HepG2 (cell line): ENCODE measurements around the gene DHX8. TPM values are rescaled to one million over a fixed set of nuclear protein-coding genes. Genes with fewer than 3 reads are reported as not detected.
A peak's percentile ranks its signal among the peaks of the same experiment; 100 is the strongest.

Experiments used
- AGO2 ChIP-seq: fragments of 200-400 bp; formaldehyde crosslinking; optimal IDR thresholded peaks from 2 replicates; pipeline ENCODE3; 2017; ENCODE audit warnings: mild to moderate bottlenecking, low read depth, low read length, moderate library complexity
- CBX2 ChIP-seq, 2 experiments: fragments of 200-600 bp in 1 of 2; sonication (generic); formaldehyde crosslinking in 1 of 2; IDR thresholded peaks; 2 replicates each; pipeline versions ENCODE4 v1.7.0 to v1.8.1; 2018 to 2022; ENCODE audit warnings: low read depth in 2 of 2, low read length in 1 of 2, mild to moderate bottlenecking in 1 of 2, missing genetic modification reagents in 1 of 2
- CHD2 ChIP-seq: IDR thresholded peaks from 2 replicates; pipeline ENCODE4 v1.6.1; 2011; ENCODE audit warnings: low read depth, low read length, improper control_type of control experiment
- DPF2 ChIP-seq: sonication (generic); formaldehyde crosslinking; IDR thresholded peaks from 2 replicates; pipeline ENCODE4 v1.4.0; 2020; ENCODE audit warnings: mild to moderate bottlenecking, low read depth, missing genetic modification reagents, borderline replicate concordance
- GATAD2A ChIP-seq: IDR thresholded peaks from 2 replicates; pipeline ENCODE4 v1.6.1; 2016
- KDM4B ChIP-seq: sonication (generic); formaldehyde crosslinking; IDR thresholded peaks from 2 replicates; pipeline ENCODE4 v1.4.0; 2020; ENCODE audit warnings: missing genetic modification reagents
- MED13 ChIP-seq: sonication (generic); formaldehyde crosslinking; IDR thresholded peaks from 2 replicates; pipeline ENCODE4 v1.5.0; 2020; ENCODE audit warnings: missing genetic modification reagents
- PLRG1 ChIP-seq: fragments of 450-650 bp; conservative IDR thresholded peaks from 2 replicates; pipeline ENCODE4 v1.6.1; 2016
- REST ChIP-seq, 2 experiments: IDR thresholded peaks; 2 replicates each; pipeline ENCODE4 v1.6.1; 2011 to 2012; ENCODE audit warnings: low read length in 2 of 2, borderline replicate concordance in 1 of 2, low read depth in 1 of 2, mild to moderate bottlenecking in 1 of 2, moderate library complexity in 1 of 2
- SKI ChIP-seq: fragments of 450-650 bp; IDR thresholded peaks from one replicate; pipeline ENCODE4 v1.6.1; 2018; ENCODE audit warnings: mild to moderate bottlenecking; ENCODE audit not compliant: partially characterized antibody
- TEAD3 ChIP-seq: optimal IDR thresholded peaks from 2 replicates; pipeline ENCODE3; 2016; ENCODE audit warnings: borderline replicate concordance
- TGIF2 ChIP-seq: IDR thresholded peaks from 2 replicates; pipeline ENCODE4 v1.6.1; 2016; ENCODE audit warnings: control low read depth, missing compliant biosample characterization
- TOPORS ChIP-seq: sonication (generic); formaldehyde crosslinking; IDR thresholded peaks from 2 replicates; pipeline ENCODE4 v1.8.0; 2023; ENCODE audit warnings: mild to moderate bottlenecking, missing genetic modification reagents
- YEATS4 ChIP-seq: sonication (generic); formaldehyde crosslinking; IDR thresholded peaks from 2 replicates; pipeline ENCODE4 v1.4.0; 2020; ENCODE audit warnings: missing genetic modification reagents, borderline replicate concordance
- ZMYM2 ChIP-seq: sonication (generic); formaldehyde crosslinking; IDR thresholded peaks from 2 replicates; pipeline ENCODE4 v1.8.0; 2022; ENCODE audit warnings: mild to moderate bottlenecking, missing genetic modification reagents
- ZMYM4 ChIP-seq: sonication (generic); formaldehyde crosslinking; IDR thresholded peaks from 2 replicates; pipeline ENCODE4 v1.8.1; 2023; ENCODE audit warnings: mild to moderate bottlenecking, missing genetic modification reagents
- ZNF253 ChIP-seq: sonication (generic); formaldehyde crosslinking; IDR thresholded peaks from 2 replicates; pipeline ENCODE4 v1.8.0; 2022; ENCODE audit warnings: mild to moderate bottlenecking, missing genetic modification reagents, borderline replicate concordance
- ZNF543 ChIP-seq: sonication (generic); formaldehyde crosslinking; IDR thresholded peaks from 2 replicates; pipeline ENCODE4 v1.4.0; 2020; ENCODE audit warnings: mild to moderate bottlenecking, missing genetic modification reagents
- ZNF572 ChIP-seq: sonication (generic); formaldehyde crosslinking; IDR thresholded peaks from 2 replicates; pipeline ENCODE4 v1.5.1; 2020; ENCODE audit warnings: mild to moderate bottlenecking, missing genetic modification reagents
- ZNF766 ChIP-seq: sonication (generic); formaldehyde crosslinking; IDR thresholded peaks from 2 replicates; pipeline ENCODE4 v1.5.0; 2020; ENCODE audit warnings: missing genetic modification reagents, borderline replicate concordance
- ZSCAN25 ChIP-seq: sonication (generic); formaldehyde crosslinking; IDR thresholded peaks from 2 replicates; pipeline ENCODE4 v1.8.0; 2022; ENCODE audit warnings: mild to moderate bottlenecking, missing genetic modification reagents
- polyA plus RNA-seq, 8 experiments: library from polyadenylated mRNA; depleted of rRNA in 3 of 8; stranded (reverse) in 7 of 8; unstranded in 1 of 8; fragments of >200 nt; fragmentation: Illumina TruSeq in 4 of 8; extraction: Trizol in 4 of 8; gene quantifications; 2 replicates each; pipeline versions ENCODE4 v1.2.1 to v1.2.3, GENCODE V29; 2011 to 2016; ENCODE audit warnings: low read depth in 4 of 8, missing spikeins in 1 of 8, mixed read lengths in 1 of 8; ENCODE audit not compliant: insufficient read depth in 1 of 8
- total RNA-seq, 5 experiments: library from RNA; depleted of rRNA; stranded (reverse); fragments of >200 nt; fragmentation: Illumina TruSeq; extraction: Trizol; gene quantifications; 2 replicates each; pipeline ENCODE4 v1.2.3, GENCODE V29; 2016; ENCODE audit warnings: low read depth in 1 of 5
- TF ChIP-seq, protein P1 (sequence below): sonication (generic); formaldehyde crosslinking; IDR thresholded peaks from 2 replicates; pipeline ENCODE4 v1.4.0; 2020; ENCODE audit warnings: mild to moderate bottlenecking, missing genetic modification reagents
- TF ChIP-seq, protein P2 (sequence below): sonication (generic); formaldehyde crosslinking; IDR thresholded peaks from 2 replicates; pipeline ENCODE4 v1.4.0; 2020; ENCODE audit warnings: missing genetic modification reagents

The DHX8 gene
- total and polyA plus RNA-seq, 2 of the 13 experiments (the other 11 are each of a cell fraction or from before 2014, with no cell fraction given): 24.8 to 48.9 TPM

- peak; percentile 25; the same call in 1 of the 2 replicates for TF ChIP-seq MED13
- peak; percentile 31 for TF ChIP-seq SKI
- TF ChIP-seq ZMYM2: no peak
- TF ChIP-seq DPF2 (CRISPR knock-in tag): no peak
- TF ChIP-seq ZNF572: no peak
- peak; percentile 81 for TF ChIP-seq TEAD3 (CRISPR knock-in tag)
- peak; percentile 92 for TF ChIP-seq AGO2
- no peak for TF ChIP-seq ZMYM4 (CRISPR knock-in tag)
- peak in 1 of 2 experiments; percentile 19; a peak in 1 of 4 replicates for TF ChIP-seq REST (IDR thresholded peaks at IDR 0.05; ENCODE audit: borderline replicate concordance in 1 of 2, low read depth in 1 of 2, low read length in 2 of 2)
- TF ChIP-seq, protein P1, sequence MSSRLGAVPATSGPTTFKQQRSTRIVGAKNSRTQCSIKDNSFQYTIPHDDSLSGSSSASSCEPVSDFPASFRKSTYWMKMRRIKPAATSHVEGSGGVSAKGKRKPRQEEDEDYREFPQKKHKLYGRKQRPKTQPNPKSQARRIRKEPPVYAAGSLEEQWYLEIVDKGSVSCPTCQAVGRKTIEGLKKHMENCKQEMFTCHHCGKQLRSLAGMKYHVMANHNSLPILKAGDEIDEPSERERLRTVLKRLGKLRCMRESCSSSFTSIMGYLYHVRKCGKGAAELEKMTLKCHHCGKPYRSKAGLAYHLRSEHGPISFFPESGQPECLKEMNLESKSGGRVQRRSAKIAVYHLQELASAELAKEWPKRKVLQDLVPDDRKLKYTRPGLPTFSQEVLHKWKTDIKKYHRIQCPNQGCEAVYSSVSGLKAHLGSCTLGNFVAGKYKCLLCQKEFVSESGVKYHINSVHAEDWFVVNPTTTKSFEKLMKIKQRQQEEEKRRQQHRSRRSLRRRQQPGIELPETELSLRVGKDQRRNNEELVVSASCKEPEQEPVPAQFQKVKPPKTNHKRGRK (CRISPR knock-in tag): no peak
- TF ChIP-seq CBX2 (IDR thresholded peaks at IDR 0.05; ENCODE audit: low read depth, low read length): no peak
- no peak for TF ChIP-seq CBX2 (CRISPR knock-in tag; IDR thresholded peaks at IDR 0.05; ENCODE audit: low read depth)
- no peak for TF ChIP-seq TOPORS (CRISPR knock-in tag)
- no peak; the same call in 1 of the 2 replicates for TF ChIP-seq YEATS4 (CRISPR knock-in tag)
- TF ChIP-seq TGIF2 (CRISPR knock-in tag): no peak
- no peak for TF ChIP-seq PLRG1
- TF ChIP-seq ZNF253 (CRISPR knock-in tag): no peak
- TF ChIP-seq ZNF543: peak; percentile 69
- no peak for TF ChIP-seq KDM4B (CRISPR knock-in tag)
- TF ChIP-seq, protein P2, sequence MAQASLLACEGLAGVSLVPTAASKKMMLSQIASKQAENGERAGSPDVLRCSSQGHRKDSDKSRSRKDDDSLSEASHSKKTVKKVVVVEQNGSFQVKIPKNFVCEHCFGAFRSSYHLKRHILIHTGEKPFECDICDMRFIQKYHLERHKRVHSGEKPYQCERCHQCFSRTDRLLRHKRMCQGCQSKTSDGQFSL (CRISPR knock-in tag): no peak; the same call in 1 of the 2 replicates
- TF ChIP-seq ZSCAN25: 0 out of 2 replicates have a peak, but pooled peaks have one; percentile 13
- no peak for TF ChIP-seq CHD2
- 0 out of 2 replicates have a peak, but pooled peaks have one; percentile 49 for TF ChIP-seq ZNF766
- peak; percentile 73; the same call in 1 of the 2 replicates for TF ChIP-seq GATAD2A (CRISPR knock-in tag)
Observed at GRCh38 chr17:43528319-43528987, 44.7 kb downstream of the DHX8 start (continued).
